HL-60 (cell line): Measurements from ENCODE around the gene SLC17A2.

Experiments
- DNase-seq, 2 experiments: peaks; one replicate each; pipeline ENCODE4 v3.0.0-alpha.2; 2010 to 2020; ENCODE audit warnings: low read depth in 1 of 2, low spot score in 1 of 2
- H3K27ac ChIP-seq: fragments of 250-450 bp; sonication (Bioruptor Pico); replicated peaks from 2 replicates; pipeline ENCODE4 v1.5.1; 2020; ENCODE audit warnings: mild to moderate bottlenecking, moderate library complexity
- H3K27me3 ChIP-seq: fragments of 250-450 bp; sonication (Bioruptor Pico); 2 replicates; pipeline ENCODE4 v1.5.1; 2021; ENCODE audit warnings: mild to moderate bottlenecking, moderate library complexity; ENCODE audit not compliant: insufficient read depth, poor library complexity, severe bottlenecking
- H3K4me3 ChIP-seq: replicated peaks from 2 replicates; pipeline ENCODE4 v1.5.1; 2011; ENCODE audit warnings: mild to moderate bottlenecking, control low read depth, low read length; ENCODE audit not compliant: insufficient read depth
- GABPA ChIP-seq: IDR thresholded peaks from 2 replicates; pipeline ENCODE4 v1.6.1; 2012; ENCODE audit warnings: low read depth
- POLR2AphosphoS5 ChIP-seq: IDR thresholded peaks from 2 replicates; pipeline ENCODE4 v1.6.1; 2012; ENCODE audit warnings: low read depth
- SPI1 ChIP-seq: IDR thresholded peaks from 2 replicates; pipeline ENCODE4 v1.6.1; 2012; ENCODE audit warnings: low read depth, mild to moderate bottlenecking, borderline replicate concordance
- TF ChIP-seq, protein P1 (sequence below): IDR thresholded peaks from 2 replicates; pipeline ENCODE4 v1.6.1; 2012; ENCODE audit warnings: low read depth; ENCODE audit not compliant: insufficient replicate concordance
- TF ChIP-seq, protein P2 (sequence below): IDR thresholded peaks from one replicate; pipeline ENCODE4 v1.5.1; 2011; ENCODE audit warnings: low read length, control low read depth, inconsistent platforms; ENCODE audit not compliant: insufficient read depth

Gene SLC17A2

DNA sequence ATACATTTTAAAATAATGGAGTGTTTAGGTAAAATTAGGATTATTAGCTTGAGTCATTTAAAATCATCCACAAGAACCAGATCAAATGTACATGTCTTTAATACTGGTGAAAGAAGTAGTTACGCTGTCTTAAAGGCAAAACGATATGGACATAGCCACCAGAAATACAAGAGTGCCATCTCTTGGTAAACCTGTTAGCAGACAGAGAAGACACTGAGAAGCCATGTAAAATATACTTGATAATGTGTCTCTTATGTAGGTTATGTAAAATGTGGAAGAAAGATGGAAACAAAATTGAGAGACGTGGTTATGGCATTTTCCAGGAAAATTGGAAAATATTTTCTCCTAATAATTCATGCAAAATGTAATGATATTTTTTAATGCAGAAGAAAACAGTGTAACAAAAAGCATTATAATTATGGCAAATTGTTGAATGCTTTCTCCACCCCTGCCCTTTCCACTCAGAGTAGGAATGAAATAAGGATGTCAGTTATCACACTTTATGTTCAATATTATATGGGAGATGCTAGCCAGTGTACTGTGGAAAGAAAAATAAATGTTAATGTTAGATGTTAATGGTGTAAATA is 12.2 kb upstream of the SLC17A2 start:
- Histone ChIP-seq H3K27ac (no peak overlapping the region), H3K4me3 (no peak overlapping the region), H3K27me3 (no peaks in the 10 kb centered on the region)
- TF ChIP-seq, protein P1, sequence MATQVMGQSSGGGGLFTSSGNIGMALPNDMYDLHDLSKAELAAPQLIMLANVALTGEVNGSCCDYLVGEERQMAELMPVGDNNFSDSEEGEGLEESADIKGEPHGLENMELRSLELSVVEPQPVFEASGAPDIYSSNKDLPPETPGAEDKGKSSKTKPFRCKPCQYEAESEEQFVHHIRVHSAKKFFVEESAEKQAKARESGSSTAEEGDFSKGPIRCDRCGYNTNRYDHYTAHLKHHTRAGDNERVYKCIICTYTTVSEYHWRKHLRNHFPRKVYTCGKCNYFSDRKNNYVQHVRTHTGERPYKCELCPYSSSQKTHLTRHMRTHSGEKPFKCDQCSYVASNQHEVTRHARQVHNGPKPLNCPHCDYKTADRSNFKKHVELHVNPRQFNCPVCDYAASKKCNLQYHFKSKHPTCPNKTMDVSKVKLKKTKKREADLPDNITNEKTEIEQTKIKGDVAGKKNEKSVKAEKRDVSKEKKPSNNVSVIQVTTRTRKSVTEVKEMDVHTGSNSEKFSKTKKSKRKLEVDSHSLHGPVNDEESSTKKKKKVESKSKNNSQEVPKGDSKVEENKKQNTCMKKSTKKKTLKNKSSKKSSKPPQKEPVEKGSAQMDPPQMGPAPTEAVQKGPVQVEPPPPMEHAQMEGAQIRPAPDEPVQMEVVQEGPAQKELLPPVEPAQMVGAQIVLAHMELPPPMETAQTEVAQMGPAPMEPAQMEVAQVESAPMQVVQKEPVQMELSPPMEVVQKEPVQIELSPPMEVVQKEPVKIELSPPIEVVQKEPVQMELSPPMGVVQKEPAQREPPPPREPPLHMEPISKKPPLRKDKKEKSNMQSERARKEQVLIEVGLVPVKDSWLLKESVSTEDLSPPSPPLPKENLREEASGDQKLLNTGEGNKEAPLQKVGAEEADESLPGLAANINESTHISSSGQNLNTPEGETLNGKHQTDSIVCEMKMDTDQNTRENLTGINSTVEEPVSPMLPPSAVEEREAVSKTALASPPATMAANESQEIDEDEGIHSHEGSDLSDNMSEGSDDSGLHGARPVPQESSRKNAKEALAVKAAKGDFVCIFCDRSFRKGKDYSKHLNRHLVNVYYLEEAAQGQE, result no peak
- no peak for TF ChIP-seq POLR2AphosphoS5
- TF ChIP-seq, protein P2, sequence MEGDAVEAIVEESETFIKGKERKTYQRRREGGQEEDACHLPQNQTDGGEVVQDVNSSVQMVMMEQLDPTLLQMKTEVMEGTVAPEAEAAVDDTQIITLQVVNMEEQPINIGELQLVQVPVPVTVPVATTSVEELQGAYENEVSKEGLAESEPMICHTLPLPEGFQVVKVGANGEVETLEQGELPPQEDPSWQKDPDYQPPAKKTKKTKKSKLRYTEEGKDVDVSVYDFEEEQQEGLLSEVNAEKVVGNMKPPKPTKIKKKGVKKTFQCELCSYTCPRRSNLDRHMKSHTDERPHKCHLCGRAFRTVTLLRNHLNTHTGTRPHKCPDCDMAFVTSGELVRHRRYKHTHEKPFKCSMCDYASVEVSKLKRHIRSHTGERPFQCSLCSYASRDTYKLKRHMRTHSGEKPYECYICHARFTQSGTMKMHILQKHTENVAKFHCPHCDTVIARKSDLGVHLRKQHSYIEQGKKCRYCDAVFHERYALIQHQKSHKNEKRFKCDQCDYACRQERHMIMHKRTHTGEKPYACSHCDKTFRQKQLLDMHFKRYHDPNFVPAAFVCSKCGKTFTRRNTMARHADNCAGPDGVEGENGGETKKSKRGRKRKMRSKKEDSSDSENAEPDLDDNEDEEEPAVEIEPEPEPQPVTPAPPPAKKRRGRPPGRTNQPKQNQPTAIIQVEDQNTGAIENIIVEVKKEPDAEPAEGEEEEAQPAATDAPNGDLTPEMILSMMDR, result peak; percentile 55
- TF ChIP-seq GABPA, result no peak
- TF ChIP-seq SPI1, result no peak
- DNase-seq, result peak in 1 of 2 experiments; percentile 25

DNA sequence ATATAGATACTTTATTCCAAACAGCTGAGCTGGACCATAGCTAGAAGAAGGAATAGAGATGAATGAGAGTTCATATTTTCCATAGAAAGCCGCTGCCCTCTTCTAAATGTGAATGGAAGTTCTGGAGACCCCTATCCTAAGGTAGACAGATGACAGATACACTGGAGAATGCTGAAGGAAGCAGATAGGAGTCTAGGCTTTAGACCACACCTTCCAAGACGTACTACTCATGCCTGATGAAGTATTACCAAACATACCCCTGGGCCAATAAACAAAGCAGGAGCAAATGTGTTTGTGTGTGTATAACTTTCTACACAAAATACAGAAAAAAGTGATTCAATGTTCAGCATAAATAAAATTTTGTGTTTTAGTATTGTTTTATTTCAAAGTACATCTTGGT is 9.1 kb upstream of the SLC17A2 start:
- no peak overlapping the region for H3K4me3 ChIP-seq
- no peak for DNase-seq
- TF ChIP-seq, protein P2, result no peak
- TF ChIP-seq POLR2AphosphoS5, result no peak
- TF ChIP-seq GABPA, result no peak
- TF ChIP-seq, protein P1, result no peak
- no peak for TF ChIP-seq SPI1

DNA sequence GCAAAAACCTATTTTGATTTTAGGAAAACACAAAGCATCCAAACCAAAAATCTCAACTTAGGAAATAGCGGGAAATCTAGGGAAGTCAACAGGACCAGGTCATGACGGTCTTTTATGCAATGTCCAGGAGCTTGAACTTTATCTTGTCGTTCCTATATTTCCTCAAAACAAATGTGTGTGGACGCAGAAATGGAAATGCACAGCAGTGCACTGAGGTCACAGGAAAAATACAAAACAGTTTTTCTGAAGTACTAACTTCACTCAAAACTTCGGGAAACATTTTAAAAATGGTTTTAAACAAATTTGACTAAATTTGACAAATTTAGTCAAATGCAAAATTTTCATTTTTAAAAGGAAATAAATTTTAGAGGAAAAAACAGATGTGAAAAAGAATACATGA is 5.5 kb upstream of the SLC17A2 start:
- no peak overlapping the region for H3K27ac ChIP-seq
- no peak overlapping the region for H3K4me3 ChIP-seq
- TF ChIP-seq SPI1 (no peak), GABPA (no peak), POLR2AphosphoS5 (no peak)
- TF ChIP-seq, protein P1, result no peak
- TF ChIP-seq, protein P2, result no peak
- H3K27me3 ChIP-seq, result no peaks in the 10 kb centered on the region
- DNase-seq, result no peak

More for the DNA sequence above, 9.1 kb upstream of the SLC17A2 start:
- H3K27me3 ChIP-seq, result no peaks in the 10 kb centered on the region
- no peak overlapping the region for H3K27ac ChIP-seq
